Measurements from ENCODE around the gene RTRAF. TPM values are rescaled to one million over a fixed set of nuclear protein-coding genes. Genes with fewer than 3 reads are reported as not detected.

Gene RTRAF
- total and polyA plus RNA-seq, 2 of the 8 experiments (the other 6 are each of a cell fraction or from before 2014, with no cell fraction given): 149 to 359 TPM

- Histone ChIP-seq H4K5ac (ENCODE audit: insufficient read length, low read depth, low read length) (no peak overlapping the region), H3K23me2 (ENCODE audit: low read depth, low read length) (no peaks in the 10 kb centered on the region), H4K91ac (replicated peaks; ENCODE audit: insufficient read length, low read length) (no peak overlapping the region), H3K79me2 (ENCODE audit: control insufficient read depth in 1 of 2, insufficient read depth in 2 of 2, low read length in 2 of 2) (no peaks in the 10 kb centered on the region), H4K20me1 (replicated peaks in 1 of 2; ENCODE audit: control insufficient read depth in 1 of 2, insufficient read depth in 2 of 2, low read length in 2 of 2) (no peaks in the 10 kb centered on the region), H2BK120ac (replicated peaks; ENCODE audit: low read depth, low read length) (no peak overlapping the region), H2BK5ac (ENCODE audit: low read depth, low read length) (no peak overlapping the region), H2AFZ (ENCODE audit: low read length) (no peak overlapping the region), H3K23ac (ENCODE audit: insufficient read length) (no peak overlapping the region), H3K56ac (replicated peaks; ENCODE audit: insufficient read length, low read depth, low read length) (no peak overlapping the region), H3K4me3 (ENCODE audit: extremely low read depth in 1 of 4, insufficient read depth in 2 of 4, low read depth in 3 of 4, low read length in 4 of 4) (no peak overlapping the region), H3K4me2 (ENCODE audit: insufficient read depth in 1 of 2, low read depth in 2 of 2, low read length in 2 of 2) (no peak overlapping the region), H2BK15ac (ENCODE audit: low read length) (no peak overlapping the region), H2BK12ac (ENCODE audit: low read depth, low read length) (no peak overlapping the region), H3K18ac (ENCODE audit: extremely low read depth, low read length) (no peak overlapping the region), H3K4ac (replicated peaks; ENCODE audit: insufficient read length, low read depth, low read length) (no peak overlapping the region), H3K14ac (ENCODE audit: insufficient read length) (no peak overlapping the region), H2AK5ac (ENCODE audit: low read depth, low read length) (no peak overlapping the region), H3K4me1 (replicated peaks in 1 of 4; ENCODE audit: control insufficient read depth in 3 of 4, insufficient read depth in 4 of 4, low read length in 3 of 4) (peaks cover 0 to 5% (median 1%) of the 10 kb centered on the region in 4 experiments; a peak in 3 of 7 replicates), H4K8ac (ENCODE audit: extremely low read depth, insufficient read depth, low read length) (no peak overlapping the region), H3K36me3 (ENCODE audit: control insufficient read depth in 2 of 4, insufficient read depth in 4 of 4, low read length in 3 of 4) (no peaks in the 10 kb centered on the region), H3K9me3 (ENCODE audit: insufficient read depth in 2 of 2, low read depth in 1 of 2, low read length in 1 of 2) (no peaks in the 10 kb centered on the region), H3K27me3 (replicated peaks in 1 of 4; ENCODE audit: control insufficient read depth in 3 of 4, extremely low read depth in 1 of 4, insufficient read depth in 3 of 4, low read length in 3 of 4) (no peaks in the 10 kb centered on the region), H3K27ac (ENCODE audit: low read depth, low read length) (no peak overlapping the region), H3K79me1 (ENCODE audit: low read depth, low read length) (no peaks in the 10 kb centered on the region), H2BK20ac (ENCODE audit: low read length) (no peak overlapping the region), H3K9ac (replicated peaks in 1 of 4; ENCODE audit: extremely low read depth in 1 of 4, low read depth in 3 of 4, low read length in 3 of 4) (no peak overlapping the region)
- POLR2A ChIA-PET (ENCODE audit: partially characterized antibody): no interaction called here
- CTCF ChIA-PET (ENCODE audit: partially characterized antibody): interaction anchor here (0.7 to 10.0 kb wide), 4 partner anchors 9 to 37 kb away, joined by 3 to 135 read pairs (median 8); partner anchors contain the start of gene NID2
- DNase-seq (ENCODE audit: low read depth in 1 of 2, low spot score in 2 of 2) (no peak), FAIRE-seq (no peak)
- no peak for TF ChIP-seq PHF8 (conservative IDR thresholded peaks at IDR 0.05; ENCODE audit: low read depth, low read length)
- no peak for TF ChIP-seq SP1 (IDR thresholded peaks at IDR 0.05; ENCODE audit: low read depth, low read length)
- no peak for TF ChIP-seq JUN (IDR thresholded peaks at IDR 0.05; ENCODE audit: low read depth, low read length)
- TF ChIP-seq NRF1 (IDR thresholded peaks at IDR 0.05; ENCODE audit: low read depth, low read length): no peak
- TF ChIP-seq CREB1 (IDR thresholded peaks at IDR 0.05): no peak
- no peak for TF ChIP-seq ASH2L (IDR thresholded peaks at IDR 0.05; ENCODE audit: low read length)
- no peak for TF ChIP-seq CTBP2 (IDR thresholded peaks at IDR 0.05; ENCODE audit: borderline replicate concordance, insufficient read depth, insufficient read length, low read length)
- no peak for TF ChIP-seq SRF (IDR thresholded peaks at IDR 0.05; ENCODE audit: low read depth, low read length)
- no peak for TF ChIP-seq POLR2AphosphoS5 (IDR thresholded peaks at IDR 0.05; ENCODE audit: low read depth, low read length)
- TF ChIP-seq KDM1A (IDR thresholded peaks at IDR 0.05; ENCODE audit: borderline replicate concordance, low read length): no peak
- no peak for TF ChIP-seq CBX8 (IDR thresholded peaks at IDR 0.05; ENCODE audit: borderline replicate concordance, low read depth, low read length)
- no peak for TF ChIP-seq SIRT6 (IDR thresholded peaks at IDR 0.05; ENCODE audit: low read length)
- TF ChIP-seq KDM4A (IDR thresholded peaks at IDR 0.05; ENCODE audit: low read depth, low read length, severe bottlenecking): no peak
- no peak for TF ChIP-seq E2F6 (IDR thresholded peaks at IDR 0.05)
- 50% methylated on average over 2 of the region's 2 CpGs; no CpG with 5 or more reads in 1 of the 2 experiments for WGBS, 2 experiments (ENCODE audit: extremely low coverage in 1 of 2, insufficient coverage in 1 of 2, insufficient read length in 1 of 2, insufficient replicate concordance in 2 of 2, low coverage in 1 of 2, low lambda C conversion rate in 2 of 2, missing lambda C conversion rate in 1 of 2)
Measured at GRCh38 chr14:52051871-52052270, 62.5 kb downstream of the RTRAF start.

Measured in H1 (cell line).